DND-41 (cell line): ENCODE data around the gene CBX4.
A peak's percentile ranks its signal among the peaks of the same experiment; 100 is the strongest.

ENCODE experiments used
- ATAC-seq: fragments of 200-7000 bp; cut with Tn5 transposase; 3 replicates; pipeline ENCODE4 v1.9.1; 2021; ENCODE audit warnings: low read depth; ENCODE audit not compliant: insufficient read depth
- DNase-seq: peaks from one replicate; pipeline ENCODE4 v3.0.0-alpha.2; 2020
- H2AFZ ChIP-seq: 2 replicates; pipeline ENCODE4 v1.6.0; 2012; ENCODE audit warnings: low read depth, low read length
- H3K27ac ChIP-seq: 2 replicates; pipeline ENCODE4 v1.5.1; 2012; ENCODE audit warnings: low read length, inconsistent platforms
- H3K27me3 ChIP-seq: fragments of 200-600 bp; sonication (generic); 2 replicates; pipeline ENCODE4 v1.6.0; 2012; ENCODE audit warnings: low read length, mild to moderate bottlenecking, inconsistent platforms; ENCODE audit not compliant: insufficient read depth, poor library complexity
- H3K36me3 ChIP-seq: 2 replicates; pipeline ENCODE4 v1.5.1; 2012; ENCODE audit warnings: low read length, inconsistent platforms; ENCODE audit not compliant: insufficient read depth
- H3K4me1 ChIP-seq: 2 replicates; pipeline ENCODE4 v1.5.1; 2012; ENCODE audit warnings: mild to moderate bottlenecking, low read length; ENCODE audit not compliant: insufficient read depth
- H3K4me2 ChIP-seq: 2 replicates; pipeline ENCODE4 v1.6.0; 2012; ENCODE audit warnings: mild to moderate bottlenecking, moderate library complexity, low read length, inconsistent platforms; ENCODE audit not compliant: insufficient read depth
- H3K4me3 ChIP-seq, 2 experiments: fragments of 200-600 bp in 1 of 2; shearing (Covaris generic) in 1 of 2; 2 replicates each; pipeline ENCODE4 v1.5.1; 2012 to 2016; ENCODE audit warnings: inconsistent platforms in 2 of 2, low read length in 2 of 2, mild to moderate bottlenecking in 2 of 2, low read depth in 1 of 2, moderate library complexity in 1 of 2
- H3K79me2 ChIP-seq: 2 replicates; pipeline ENCODE4 v1.6.0; 2012; ENCODE audit warnings: low read length, inconsistent platforms; ENCODE audit not compliant: insufficient read depth
- H3K9ac ChIP-seq: 2 replicates; pipeline ENCODE4 v1.6.0; 2012; ENCODE audit warnings: low read depth, mild to moderate bottlenecking, inconsistent platforms, low read length, moderate library complexity
- H3K9me3 ChIP-seq: 2 replicates; pipeline ENCODE4 v1.5.1; 2012; ENCODE audit warnings: low read length, moderate library complexity, mild to moderate bottlenecking, inconsistent platforms; ENCODE audit not compliant: insufficient read depth, severe bottlenecking
- H4K20me1 ChIP-seq: 2 replicates; pipeline ENCODE4 v1.6.0; 2012; ENCODE audit warnings: low read length; ENCODE audit not compliant: insufficient read depth
- CTCF ChIP-seq: IDR thresholded peaks from 2 replicates; pipeline ENCODE4 v1.5.1; 2012; ENCODE audit warnings: borderline replicate concordance, low read length, moderate library complexity, mild to moderate bottlenecking; ENCODE audit not compliant: poor library complexity, severe bottlenecking; ENCODE audit errors: extremely low read depth
- EZH2 ChIP-seq: IDR thresholded peaks from 3 replicates; pipeline ENCODE4 v1.6.1; 2012; ENCODE audit warnings: borderline replicate concordance, low read depth, mild to moderate bottlenecking, moderate library complexity, low read length, inconsistent platforms; ENCODE audit not compliant: severe bottlenecking

Gene CBX4

GRCh38 chr17:79834565-79835469 is 4.4 kb downstream of the CBX4 start:
- H3K27me3 ChIP-seq = no peaks in the 10 kb centered on the region
- peaks cover 57% of the 10 kb centered on the region for H3K36me3 ChIP-seq
- H4K20me1 ChIP-seq = peaks cover 75% of the 10 kb centered on the region
- H3K9ac ChIP-seq = peak overlapping the region; percentile 85; the same call in 1 of the 2 replicates
- H3K4me3 ChIP-seq = no peak overlapping the region
- peaks cover 43% of the 10 kb centered on the region for H3K4me1 ChIP-seq
- peak overlapping the region; percentile 94; the same call in 1 of the 2 replicates for H3K4me2 ChIP-seq
- H3K27ac ChIP-seq = peak overlapping the region; percentile 94; the same call in 1 of the 2 replicates
- peaks cover 57% of the 10 kb centered on the region for H3K79me2 ChIP-seq
- DNase-seq (peak; percentile 65), ATAC-seq (no peak)
- TF ChIP-seq CTCF = peak; percentile 77
- no peak for TF ChIP-seq EZH2
- no peaks in the 10 kb centered on the region for H3K9me3 ChIP-seq
- no peak overlapping the region for H2AFZ ChIP-seq

- Histone ChIP-seq H3K4me1 (peaks cover 41% of the 10 kb centered on the region), H3K4me3 (no peak overlapping the region), H3K4me2 (peak overlapping the region; percentile 94; the same call in 1 of the 2 replicates), H3K36me3 (peaks cover 57% of the 10 kb centered on the region), H3K9ac (no peak overlapping the region), H2AFZ (no peak overlapping the region), H3K27ac (no peak overlapping the region), H4K20me1 (peaks cover 75% of the 10 kb centered on the region), H3K9me3 (no peaks in the 10 kb centered on the region), H3K79me2 (peaks cover 57% of the 10 kb centered on the region), H3K27me3 (no peaks in the 10 kb centered on the region)
- DNase-seq (peak; percentile 27), ATAC-seq (no peak)
- TF ChIP-seq CTCF = no peak
- TF ChIP-seq EZH2 = no peak
Measured at GRCh38 chr17:79833744-79834564, 5.3 kb downstream of the CBX4 start.

- no peaks in the 10 kb centered on the region for H3K27me3 ChIP-seq
- no peak overlapping the region for H2AFZ ChIP-seq
- H3K4me2 ChIP-seq = no peak overlapping the region
- H3K36me3 ChIP-seq = peaks cover 53% of the 10 kb centered on the region
- no peak overlapping the region for H3K27ac ChIP-seq
- H3K9ac ChIP-seq = no peak overlapping the region
- peaks cover 50% of the 10 kb centered on the region for H3K79me2 ChIP-seq
- H3K9me3 ChIP-seq = no peaks in the 10 kb centered on the region
- TF ChIP-seq EZH2 = no peak
- no peak for TF ChIP-seq CTCF
- ATAC-seq (no peak), DNase-seq (no peak)
- H4K20me1 ChIP-seq = peaks cover 70% of the 10 kb centered on the region
- no peak overlapping the region for H3K4me3 ChIP-seq
- H3K4me1 ChIP-seq = peaks cover 41% of the 10 kb centered on the region
Measured at GRCh38 chr17:79833110-79833450, 6.2 kb downstream of the CBX4 start.
